DLD1 (cell line): ENCODE data around the gene C1GALT1.
"Not testable (repeated sequence)": the region's sequence is repeated elsewhere in the genome, so short reads cannot be mapped to it uniquely, and the experiment has no call there.

ENCODE experiments used
- in situ Hi-C: cut with HindIII; loops from 2 replicates; pipeline ENCODE4 v1.10.0; 2017; ENCODE audit warnings: low sequenced_read_pairs

The C1GALT1 gene

DNA sequence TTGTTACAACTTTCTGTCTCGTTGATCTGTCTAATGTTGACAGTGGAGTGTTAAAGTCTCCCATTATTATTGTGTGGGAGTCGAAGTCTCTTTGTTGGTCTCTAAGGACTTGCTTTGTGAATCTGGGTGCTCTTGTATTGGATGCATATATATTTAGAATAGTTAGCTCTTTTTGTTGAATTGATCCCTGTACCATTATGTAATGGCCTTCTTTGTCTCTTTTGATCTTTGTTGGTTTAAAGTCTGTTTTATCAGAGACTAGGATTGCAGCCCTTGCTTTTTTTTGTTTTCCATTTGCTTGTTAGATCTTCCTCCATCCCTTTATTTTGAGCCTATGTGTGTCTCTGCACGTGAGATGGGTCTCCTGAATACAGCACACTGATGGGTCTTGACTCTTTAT is 17.2 kb downstream of the C1GALT1 start:
- in situ Hi-C loops = not testable (repeated sequence)

DNA sequence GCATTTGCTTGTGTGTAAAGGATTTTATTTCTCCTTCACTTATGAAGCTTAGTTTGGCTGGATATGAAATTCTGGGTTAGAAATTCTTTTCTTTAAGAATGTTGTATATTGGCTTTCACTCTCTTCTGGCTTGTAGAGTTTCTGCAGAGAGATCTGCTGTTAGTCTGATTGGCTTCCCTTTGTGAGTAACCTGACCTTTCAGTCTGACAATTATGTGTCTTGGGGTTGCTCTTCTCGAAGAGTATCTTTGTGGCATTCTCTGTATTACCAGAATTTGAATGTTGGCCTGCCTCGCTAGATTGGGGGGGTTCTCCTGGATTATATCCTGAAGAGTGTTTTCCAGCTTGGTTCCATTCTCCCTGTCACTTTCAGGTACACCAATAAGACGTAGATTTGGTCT is 17.9 kb downstream of the C1GALT1 start:
- in situ Hi-C loops = not testable (repeated sequence)

DNA sequence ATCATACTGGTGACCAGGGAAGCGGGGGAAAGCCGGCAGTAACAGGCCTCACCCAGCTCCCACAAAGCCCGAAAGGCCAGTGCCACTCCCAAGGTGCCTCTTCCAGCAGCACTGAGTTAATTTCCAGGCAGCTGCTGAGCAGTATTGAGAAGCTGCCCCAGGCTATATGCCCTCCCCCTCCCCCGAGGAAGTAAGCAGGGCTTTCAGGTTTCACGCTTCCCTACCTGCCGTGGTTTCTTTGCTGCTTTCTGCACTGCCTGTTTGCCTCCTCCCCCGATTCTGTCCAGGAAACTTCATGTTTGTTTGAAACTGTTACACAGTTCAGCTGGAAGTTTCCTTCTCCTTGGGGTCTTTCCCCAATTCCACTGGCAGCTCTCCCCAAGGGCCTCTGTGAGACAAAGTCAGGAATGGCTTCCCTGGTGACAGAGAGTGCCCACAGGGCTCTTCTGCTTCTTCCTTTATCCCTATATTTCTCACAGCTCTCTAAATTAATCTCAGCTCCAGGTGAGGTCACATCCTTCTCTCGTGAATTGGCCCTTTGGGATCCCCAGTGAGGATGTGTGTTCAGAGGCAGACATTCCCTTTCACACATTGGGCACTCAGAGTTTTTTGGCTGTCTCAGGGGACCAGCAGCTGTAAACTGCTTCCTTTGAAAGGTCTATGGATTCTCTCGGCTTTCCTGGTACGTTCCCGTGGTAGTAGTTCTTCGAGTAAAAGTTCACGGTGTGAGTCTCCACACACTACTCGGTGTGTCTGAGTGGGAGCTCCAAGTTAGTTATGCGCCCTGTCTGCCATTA is 19.4 kb downstream of the C1GALT1 start:
- in situ Hi-C loops = no loop called here

DNA sequence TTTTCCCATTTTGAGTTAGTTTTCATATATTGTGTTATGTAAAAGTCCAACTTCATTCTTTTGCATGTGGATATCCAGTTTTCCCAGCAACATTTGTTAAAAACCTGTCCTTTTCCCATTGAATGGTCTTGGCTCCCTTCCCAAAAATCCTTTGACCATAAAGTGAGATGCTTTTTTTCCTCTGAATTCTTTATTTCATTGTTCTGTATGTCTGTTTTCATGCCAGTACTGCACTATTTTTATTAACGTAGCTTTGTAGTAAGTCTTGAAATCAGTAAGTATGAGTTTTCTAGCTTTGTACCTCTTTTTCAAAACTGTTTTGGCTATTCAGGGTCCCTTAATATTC is 20.0 kb downstream of the C1GALT1 start:
- in situ Hi-C loops = no loop called here

DNA sequence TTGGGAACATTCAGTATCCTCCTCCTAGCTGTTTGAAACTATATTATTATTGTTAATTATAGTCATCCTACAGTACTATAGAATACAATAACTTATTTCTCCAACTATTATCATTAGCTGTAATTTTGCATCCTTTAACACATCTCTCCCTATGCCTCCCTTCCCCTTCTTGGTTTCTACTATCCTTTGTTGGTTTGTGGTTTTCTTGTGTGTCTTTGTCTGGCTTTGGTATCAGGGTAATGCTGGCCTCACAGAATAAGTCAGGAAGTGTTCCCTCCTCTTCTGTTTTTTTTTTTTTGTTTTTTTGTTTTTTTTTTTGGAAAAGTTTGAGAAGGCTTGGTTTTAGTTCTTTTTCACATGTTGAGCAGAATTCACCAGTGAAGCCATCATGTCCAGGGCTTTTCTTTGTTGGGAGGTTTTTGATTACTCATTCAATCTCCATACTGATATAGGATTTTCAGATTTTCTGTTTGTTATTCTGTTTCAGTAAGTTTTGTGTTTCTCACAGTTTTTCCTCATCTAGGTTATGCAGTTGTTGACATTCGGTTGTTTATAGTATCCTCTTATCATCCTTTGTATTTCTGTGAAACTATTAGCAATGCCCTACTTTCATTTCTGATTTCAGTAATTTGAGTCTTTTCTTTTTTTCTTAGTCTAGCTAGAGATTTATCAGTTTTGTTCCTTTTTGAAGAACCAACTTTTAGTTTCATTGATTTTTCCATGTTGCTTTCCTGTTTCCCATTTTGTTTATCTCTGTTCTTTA is 21.6 kb downstream of the C1GALT1 start:
- in situ Hi-C loops = no loop called here

DNA sequence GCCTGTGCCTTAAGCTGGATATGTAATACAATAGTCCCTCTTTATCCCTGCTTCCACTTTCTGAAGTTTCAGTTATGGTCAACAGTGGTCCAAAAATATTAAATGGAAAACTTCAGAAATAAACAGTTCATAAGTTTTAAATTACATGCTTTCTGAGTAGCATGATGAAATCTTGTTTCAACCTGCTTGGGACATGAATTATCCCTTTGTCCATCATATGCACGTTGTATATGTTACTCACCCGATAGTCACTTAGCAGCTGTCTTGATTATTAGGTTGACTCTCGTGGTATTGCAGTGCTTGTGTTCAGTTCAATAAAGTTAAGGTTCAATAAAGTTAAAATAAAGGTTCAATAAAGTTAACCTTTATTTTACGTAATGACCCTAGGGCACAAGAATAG is 25.5 kb downstream of the C1GALT1 start:
- in situ Hi-C loops = no loop called here

DNA sequence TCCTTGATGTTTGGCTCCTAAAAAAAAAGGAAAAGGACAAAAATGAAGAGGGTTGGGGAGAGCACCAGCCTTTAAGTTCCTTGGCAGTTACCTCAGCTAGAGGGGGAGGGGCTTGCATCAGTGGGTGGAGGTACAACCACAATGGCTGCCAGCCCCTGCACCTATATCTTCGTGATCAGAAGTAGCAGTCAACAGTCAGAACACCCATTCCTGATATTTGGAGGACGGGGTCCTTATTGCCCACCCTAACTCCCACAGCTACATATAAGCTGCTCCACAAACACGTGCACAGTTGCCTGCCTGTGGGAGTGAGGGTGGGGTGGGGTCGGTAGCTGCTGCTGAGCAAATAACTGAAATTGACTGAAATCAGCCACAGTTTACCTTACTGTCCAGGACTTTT is 26.2 kb downstream of the C1GALT1 start:
- in situ Hi-C loops = no loop called here

DNA sequence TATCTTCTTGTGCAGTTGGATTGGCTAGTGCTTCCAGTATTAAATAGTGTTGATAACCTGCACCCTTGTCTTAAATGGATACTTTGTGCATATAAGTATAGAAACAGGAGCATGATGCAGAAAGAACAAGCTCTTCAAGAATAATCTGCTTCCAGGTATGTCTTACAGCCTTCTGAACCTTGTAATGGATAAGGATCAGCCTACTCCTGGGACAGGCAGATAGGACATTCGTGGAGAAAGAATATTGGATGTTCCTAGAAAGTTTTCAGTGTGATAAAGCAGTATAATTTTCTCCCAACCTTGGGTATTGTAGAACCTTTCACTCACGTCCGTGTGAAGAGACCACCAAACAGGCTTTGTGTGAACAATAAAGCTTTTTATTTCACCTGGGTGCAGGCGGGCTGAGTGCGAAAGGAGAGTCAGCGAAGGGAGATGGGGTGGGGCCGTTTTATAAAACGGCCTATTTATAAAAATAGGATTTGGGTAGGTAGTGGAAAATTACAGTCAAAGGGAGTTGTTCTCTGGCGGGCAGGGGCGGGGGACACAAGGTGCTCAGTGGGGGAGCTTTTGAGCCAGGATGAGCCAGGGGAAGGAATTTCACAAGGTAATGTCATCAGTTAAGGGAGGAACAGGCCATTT is 27.2 kb downstream of the C1GALT1 start:
- in situ Hi-C loops = no loop called here

DNA sequence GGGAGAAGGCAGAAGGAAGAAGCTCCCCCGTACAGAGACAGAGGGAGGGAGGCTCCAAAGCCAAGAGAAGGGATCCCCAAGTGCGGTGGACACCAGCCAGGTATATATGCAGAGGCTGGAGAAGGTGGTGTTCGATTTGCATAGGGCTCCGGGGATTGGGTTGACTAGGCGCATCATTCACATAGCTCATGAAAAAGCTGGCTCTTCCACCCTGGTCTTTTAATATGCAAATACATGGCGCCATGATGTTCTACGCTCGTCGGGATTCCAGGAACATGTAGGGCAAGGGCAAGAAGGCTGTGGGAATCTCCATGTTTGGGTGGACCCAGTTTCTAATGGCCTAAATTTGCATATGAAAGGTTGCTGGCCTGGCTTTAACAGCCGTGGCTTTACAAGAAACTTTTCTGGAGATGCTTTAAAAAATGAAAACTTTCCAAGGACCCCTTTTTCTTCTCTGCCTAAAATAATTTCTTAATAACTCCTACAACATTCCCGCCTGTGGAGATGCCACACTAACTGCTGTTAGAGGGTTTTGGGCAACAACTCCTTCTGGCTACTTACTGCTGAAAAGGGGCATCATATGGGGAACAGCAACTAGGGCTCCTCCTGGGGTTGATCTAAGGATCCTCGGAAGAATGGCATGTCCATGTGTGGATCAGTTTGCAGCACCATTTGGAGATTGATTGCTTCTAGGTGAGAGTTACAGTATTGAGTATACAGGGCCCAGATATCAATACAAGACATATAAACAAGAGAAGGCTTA is 28.3 kb downstream of the C1GALT1 start:
- in situ Hi-C loops = no loop called here

DNA sequence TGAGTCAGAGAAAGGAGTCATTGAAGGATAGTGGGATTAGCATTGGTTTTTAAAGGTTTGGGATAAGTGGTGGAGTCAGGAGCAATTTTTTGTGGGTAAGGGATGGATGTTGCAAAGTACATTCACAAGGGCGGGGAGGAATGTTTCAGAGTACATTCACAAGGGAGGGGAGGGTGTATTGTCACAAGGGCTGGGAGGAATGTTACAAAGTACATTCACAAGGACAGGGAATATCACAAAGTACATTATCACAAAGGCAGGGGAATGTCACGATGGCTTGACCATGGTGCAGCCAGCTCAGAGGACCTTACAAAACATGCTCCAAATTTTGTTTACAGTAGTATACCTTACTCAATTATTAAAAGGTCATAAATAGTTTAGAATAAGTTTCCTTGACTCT is 30.3 kb downstream of the C1GALT1 start:
- in situ Hi-C loops = no loop called here

DNA sequence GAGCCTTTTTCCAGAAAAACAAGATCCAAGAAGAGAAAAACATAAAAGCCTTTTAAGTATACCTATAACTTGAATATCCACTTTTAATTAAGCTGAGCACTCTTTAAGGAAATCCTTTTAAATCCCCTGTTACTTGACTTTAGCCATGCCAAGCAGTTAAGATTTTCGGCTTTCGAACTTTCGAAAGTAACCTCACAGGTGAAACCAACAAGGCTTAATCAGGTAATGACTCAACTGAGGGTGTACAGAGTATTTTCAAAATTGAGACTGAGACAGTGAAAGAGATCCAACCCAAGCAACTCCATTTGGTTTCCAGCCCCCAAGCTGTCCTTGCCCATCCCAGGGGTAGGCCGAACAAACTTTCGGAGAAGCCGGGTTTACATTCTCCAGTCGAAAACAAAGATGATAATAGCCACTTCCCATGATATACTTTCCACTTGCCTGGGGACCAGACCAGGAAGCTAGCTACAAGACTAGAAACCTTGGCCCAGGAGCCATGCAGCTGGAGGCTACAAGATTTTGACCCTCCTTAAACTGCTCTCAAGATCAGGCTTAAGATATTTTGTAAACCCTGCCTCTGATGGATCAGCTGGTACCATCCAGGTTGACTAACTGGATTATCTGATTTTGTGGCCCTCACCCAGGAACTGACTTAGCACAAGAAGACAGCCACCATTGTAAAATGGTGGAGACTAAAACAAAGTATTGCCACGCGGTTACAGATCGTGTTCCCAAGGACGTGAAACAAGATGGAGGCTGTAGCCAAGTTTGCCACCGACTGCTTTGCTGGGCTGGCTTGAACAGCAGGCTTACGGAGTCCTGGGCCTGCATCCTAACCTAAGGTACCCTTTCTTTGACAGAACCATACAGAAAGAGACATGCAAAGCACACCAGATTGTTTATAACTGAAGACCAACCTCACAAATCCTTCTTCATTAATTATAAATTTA is 32.3 kb downstream of the C1GALT1 start:
- in situ Hi-C loops = no loop called here

DNA sequence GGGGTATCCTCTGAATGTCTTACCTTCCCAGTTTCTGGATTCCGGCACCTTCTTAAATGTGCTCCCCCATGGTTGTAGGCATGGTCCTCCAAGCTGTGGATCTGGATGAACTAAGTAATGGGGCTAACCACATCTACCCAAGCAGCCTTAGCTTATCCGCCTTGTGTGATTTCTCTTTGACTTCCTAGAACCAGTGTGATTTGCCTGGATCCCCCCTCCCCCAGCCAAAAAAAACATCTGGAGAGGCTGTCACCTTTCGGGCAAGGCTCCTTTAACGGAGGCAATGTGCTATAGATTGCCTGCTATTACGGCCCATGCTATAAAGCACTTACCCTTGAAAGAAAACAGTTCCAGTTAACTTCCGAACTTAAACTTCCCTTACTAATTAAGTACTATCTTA is 33.9 kb downstream of the C1GALT1 start:
- in situ Hi-C loops = no loop called here

DNA sequence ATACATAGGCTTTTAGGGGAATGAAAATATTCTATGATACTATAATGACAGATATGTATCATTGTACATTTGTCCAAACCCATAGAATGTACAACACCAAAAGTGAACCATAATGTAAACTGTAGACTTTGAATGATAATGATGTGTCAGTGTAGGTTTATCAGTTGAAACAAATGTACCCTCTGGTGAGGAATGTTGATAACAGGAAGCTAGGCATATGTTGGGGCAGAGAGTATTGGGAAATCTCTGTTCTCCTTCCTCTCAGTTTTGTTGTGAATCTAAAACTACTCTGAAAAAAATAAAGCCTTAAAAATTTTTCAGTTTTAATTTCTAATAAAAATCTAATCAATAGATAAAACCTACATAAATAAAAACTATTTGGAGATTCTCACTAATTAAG is 36.9 kb downstream of the C1GALT1 start:
- in situ Hi-C loops = no loop called here

DNA sequence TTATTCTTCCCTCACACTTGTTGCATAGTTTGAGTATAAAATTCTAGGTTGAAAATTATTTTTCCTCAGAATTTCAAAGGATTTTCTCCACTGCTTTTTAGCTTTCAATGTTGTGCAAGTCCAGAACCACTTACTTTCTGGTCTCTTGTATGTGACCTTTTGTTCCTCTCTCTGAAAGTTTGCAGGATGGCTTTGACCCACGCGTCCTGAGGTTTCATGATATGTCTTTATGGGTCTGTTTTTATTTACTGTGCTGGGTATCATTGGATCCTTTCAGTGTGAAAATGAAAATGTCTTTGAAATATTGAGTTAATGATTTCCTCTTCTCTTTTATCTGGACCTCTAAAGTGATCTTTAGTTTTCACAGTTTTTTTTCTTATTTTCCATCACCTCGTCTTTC is 38.5 kb downstream of the C1GALT1 start:
- in situ Hi-C loops = no loop called here

DNA sequence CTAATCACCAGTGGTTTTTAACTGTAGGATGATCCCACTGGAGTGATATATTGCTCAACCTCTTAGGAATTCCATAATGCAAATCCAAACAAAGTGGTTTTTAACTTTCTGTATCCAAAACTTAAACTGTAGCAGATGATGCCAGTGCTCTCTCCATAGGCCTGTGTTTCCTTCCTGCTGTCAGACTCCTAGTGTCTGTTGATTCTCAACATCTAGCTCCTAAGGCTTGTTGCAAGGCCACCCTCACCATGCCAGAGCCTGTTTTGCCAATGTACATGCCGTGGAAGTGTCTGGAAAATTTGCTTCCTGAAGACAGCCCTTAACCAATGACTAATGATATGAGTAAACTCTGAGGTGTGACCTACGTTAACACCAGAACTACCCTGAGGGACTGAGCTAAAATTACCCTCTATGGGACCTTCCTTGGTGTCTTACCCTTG is 39.3 kb downstream of the C1GALT1 start:
- in situ Hi-C loops = no loop called here

DNA sequence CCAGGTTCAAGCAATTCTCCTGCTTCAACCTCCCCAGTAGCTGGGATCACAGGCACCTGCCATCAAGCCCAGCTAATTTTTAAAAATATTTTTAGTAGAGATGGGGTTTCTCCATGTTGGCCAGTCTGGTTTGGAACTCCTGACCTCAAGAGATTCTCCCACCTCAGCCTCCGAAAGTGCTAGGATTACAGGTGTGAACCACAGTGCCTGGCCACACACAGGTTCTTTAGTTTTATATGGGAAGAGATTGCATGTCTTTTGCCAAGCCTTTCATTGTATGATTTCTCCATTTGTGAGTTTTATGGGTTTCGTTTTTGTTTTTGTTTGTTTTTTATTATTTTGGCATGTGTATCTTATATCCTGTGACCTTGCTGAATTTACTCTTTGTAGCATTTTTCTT is 40.9 kb downstream of the C1GALT1 start:
- in situ Hi-C loops = no loop called here

DNA sequence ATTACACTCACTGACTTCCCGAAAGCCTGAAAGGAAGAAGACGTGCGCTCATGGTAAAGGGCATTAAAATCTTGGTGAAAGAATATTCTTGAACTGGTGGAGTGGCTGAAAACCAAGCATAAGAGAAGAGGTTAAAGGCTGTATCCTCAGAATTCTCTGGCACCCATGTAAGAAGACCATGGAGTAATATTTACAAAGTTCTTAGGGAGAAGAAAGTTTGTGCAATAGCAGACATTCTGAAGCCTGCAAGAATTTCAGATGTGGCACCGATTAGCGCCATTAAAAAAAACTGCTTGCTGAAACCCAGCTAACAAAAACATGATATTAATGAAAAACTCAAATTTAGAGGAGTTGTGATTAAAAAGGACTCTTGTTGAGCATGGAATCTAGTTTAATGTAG is 44.1 kb downstream of the C1GALT1 start:
- in situ Hi-C loops = no loop called here

DNA sequence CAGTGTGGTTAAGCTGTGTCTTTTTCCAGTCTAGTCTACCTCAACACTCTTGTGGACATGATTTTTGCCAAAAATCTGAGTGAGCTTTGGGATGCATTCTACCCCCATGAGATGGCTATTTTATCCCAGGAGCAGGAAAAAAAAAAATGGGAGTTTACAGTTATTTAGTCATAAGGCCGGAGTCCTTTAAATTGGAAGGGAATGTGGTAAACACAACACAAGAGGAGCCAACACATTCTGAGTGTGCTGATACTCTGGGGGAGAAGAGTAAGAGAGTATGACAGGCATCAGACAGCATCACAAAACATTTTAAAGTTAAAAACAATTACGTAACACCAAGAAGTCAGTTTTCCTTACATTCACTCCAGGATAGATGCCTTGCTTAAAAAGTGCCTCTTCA is 46.1 kb downstream of the C1GALT1 start:
- in situ Hi-C loops = no loop called here

DNA sequence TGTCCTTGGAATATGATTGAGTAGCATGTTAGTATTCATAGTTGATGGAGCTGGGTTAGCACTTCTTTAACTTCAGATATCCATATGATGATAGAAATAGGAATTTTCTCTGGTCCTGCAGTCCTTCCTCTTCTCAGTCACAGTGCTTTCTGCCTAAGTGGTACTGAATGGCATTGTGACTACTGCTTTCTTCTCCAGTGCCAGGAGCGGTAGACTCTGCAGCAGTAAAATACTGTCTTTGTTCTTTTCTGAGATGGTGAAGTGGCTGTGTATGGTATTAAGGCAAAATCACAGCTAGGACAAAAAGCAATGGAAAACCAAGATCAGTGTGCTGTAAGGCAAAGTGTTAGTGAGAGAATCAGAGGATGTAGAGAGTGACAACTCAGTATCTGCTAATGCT is 46.6 kb downstream of the C1GALT1 start:
- in situ Hi-C loops = no loop called here

DNA sequence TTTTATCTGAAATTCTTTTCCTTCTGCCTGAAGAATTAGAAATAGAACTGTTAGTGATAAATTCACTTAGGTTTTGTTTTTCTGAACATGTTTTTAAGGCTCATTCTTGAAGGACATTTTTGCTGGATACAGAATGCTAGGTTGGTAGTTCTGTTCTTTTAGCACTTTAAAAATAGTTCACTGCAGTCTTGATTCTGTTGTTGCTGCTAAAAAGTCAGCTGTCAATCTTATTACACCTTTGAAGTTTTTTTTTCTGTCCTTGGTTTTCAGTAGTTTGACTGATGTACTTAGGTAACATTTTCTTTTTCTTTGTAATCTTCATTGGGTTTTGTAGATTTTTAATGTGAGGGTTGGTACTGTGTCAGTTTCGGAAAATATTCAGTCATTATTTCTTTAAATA is 48.7 kb downstream of the C1GALT1 start:
- in situ Hi-C loops = no loop called here
